CMK (cell line): ENCODE results near the gene PFKFB4.
A peak's percentile ranks its signal among the peaks of the same experiment; 100 is the strongest.
"Not testable (repeated sequence)": the region's sequence is repeated elsewhere in the genome, so short reads cannot be mapped to it uniquely, and the experiment has no call there.

Source experiments
- DNase-seq: peaks from one replicate; pipeline ENCODE4 v3.0.0-alpha.2; 2010; ENCODE audit warnings: low read depth

Gene PFKFB4

GRCh38 chr3:48558493-48559134 is 2.0 kb upstream of the PFKFB4 start:
- DNase-seq, result peak; percentile 46

- DNase-seq, result no peak
These were observed 431 bp downstream of the PFKFB4 start for GRCh38 chr3:48555949-48556795.

GRCh38 chr3:48555231-48555948 is 1.2 kb downstream of the PFKFB4 start:
- DNase-seq, result peak; percentile 55

- no peak for DNase-seq
These were observed 2.4 kb downstream of the PFKFB4 start for GRCh38 chr3:48553886-48554845.

- DNase-seq, result no peak
These were observed 3.2 kb downstream of the PFKFB4 start for GRCh38 chr3:48553361-48553760.

- DNase-seq, result no peak
These were observed 4.3 kb downstream of the PFKFB4 start for GRCh38 chr3:48552111-48552951.

GRCh38 chr3:48551651-48552050 is 5.0 kb downstream of the PFKFB4 start:
- not testable (repeated sequence) for DNase-seq

GRCh38 chr3:48548729-48549705 is 7.6 kb downstream of the PFKFB4 start:
- peak; percentile 68 for DNase-seq

GRCh38 chr3:48548126-48548525 is 8.5 kb downstream of the PFKFB4 start:
- DNase-seq, result no peak

- no peak for DNase-seq
These were observed 10.3 kb downstream of the PFKFB4 start for GRCh38 chr3:48546203-48546829.

- DNase-seq, result no peak
These were observed 12.5 kb downstream of the PFKFB4 start for GRCh38 chr3:48544141-48544540.

GRCh38 chr3:48543271-48543866 is 13.2 kb downstream of the PFKFB4 start:
- DNase-seq, result no peak

- no peak for DNase-seq
These were observed 18.2 kb downstream of the PFKFB4 start for GRCh38 chr3:48538451-48538850.

GRCh38 chr3:48536785-48537184 is 19.8 kb downstream of the PFKFB4 start:
- no peak for DNase-seq

GRCh38 chr3:48536116-48536515 is 20.5 kb downstream of the PFKFB4 start:
- DNase-seq, result no peak

GRCh38 chr3:48535578-48535977 is 21.0 kb downstream of the PFKFB4 start:
- DNase-seq, result no peak

GRCh38 chr3:48532977-48533337 is 23.6 kb downstream of the PFKFB4 start:
- DNase-seq, result no peak

- no peak for DNase-seq
These were observed 24.2 kb downstream of the PFKFB4 start for GRCh38 chr3:48532271-48532976.
